SK-N-MC (cell line): ENCODE measurements around the gene SLC6A19.

Experiments
- EZH2 ChIP-seq: fragments of 200-600 bp; sonication (generic); IDR thresholded peaks from one replicate; pipeline ENCODE4 v1.6.1; 2017; ENCODE audit warnings: antibody characterized with exemption
- FOXP2 ChIP-seq: optimal IDR thresholded peaks from 2 replicates; pipeline ENCODE3; 2011; ENCODE audit warnings: mild to moderate bottlenecking, moderate library complexity; ENCODE audit not compliant: insufficient read depth; ENCODE audit errors: extremely low read length, control extremely low read depth
- POLR2AphosphoS5 ChIP-seq: IDR thresholded peaks from 2 replicates; pipeline ENCODE4 v1.6.1; 2012; ENCODE audit warnings: mild to moderate bottlenecking, low read depth, low read length, borderline replicate concordance

GRCh38 chr5:1197876-1198666 is 3.3 kb upstream of the SLC6A19 start:
- TF ChIP-seq POLR2AphosphoS5, result no peak
- no peak for TF ChIP-seq EZH2
- TF ChIP-seq FOXP2, result no peak
